K562 (cell line): ENCODE measurements around the gene ZNF629. TPM values are rescaled to one million over a fixed set of nuclear protein-coding genes. Genes with fewer than 3 reads are reported as not detected.

Experiments
- CBFB ChIP-seq: sonication (generic); formaldehyde crosslinking; IDR thresholded peaks from 2 replicates; pipeline ENCODE4 v1.4.0; 2020; ENCODE audit warnings: mild to moderate bottlenecking, missing genetic modification reagents
- CC2D1A ChIP-seq: fragments of 450-650 bp; IDR thresholded peaks from 2 replicates; pipeline ENCODE4 v1.6.1; 2017; ENCODE audit warnings: mild to moderate bottlenecking
- DMBX1 ChIP-seq: fragments of 250-450 bp; sonication (Bioruptor Pico); IDR thresholded peaks from 2 replicates; pipeline ENCODE4 v1.8.0; 2022; ENCODE audit warnings: inconsistent platforms, mild to moderate bottlenecking, moderate library complexity, borderline replicate concordance
- ESRRA ChIP-seq: fragments of 450-650 bp; IDR thresholded peaks from 2 replicates; pipeline ENCODE4 v1.6.1; 2014; ENCODE audit warnings: low read depth, mild to moderate bottlenecking, moderate library complexity, borderline replicate concordance
- FOXM1 ChIP-seq, 2 experiments: fragments of 450-650 bp in 1 of 2; sonication (generic) in 1 of 2; formaldehyde crosslinking in 1 of 2; IDR thresholded peaks; 2 replicates each; pipeline versions ENCODE4 v1.6.1 to v1.9.0; 2017 to 2022; ENCODE audit warnings: low read depth in 2 of 2, mild to moderate bottlenecking in 2 of 2, missing genetic modification reagents in 1 of 2, moderate library complexity in 1 of 2
- IRF2 ChIP-seq: sonication (generic); formaldehyde crosslinking; IDR thresholded peaks from 2 replicates; pipeline ENCODE4 v1.8.1; 2022; ENCODE audit warnings: mild to moderate bottlenecking, missing genetic modification reagents
- KLF1 ChIP-seq: fragments of 450-650 bp; IDR thresholded peaks from 2 replicates; pipeline ENCODE4 v1.6.1; 2016; ENCODE audit warnings: missing genetic modification characterization, missing compliant biosample characterization
- MCM2 ChIP-seq: fragments of 450-650 bp; IDR thresholded peaks from 2 replicates; pipeline ENCODE4 v1.6.1; 2017; ENCODE audit warnings: low read depth, mild to moderate bottlenecking
- MCM7 ChIP-seq, 2 experiments: fragments of 450-650 bp; IDR thresholded peaks; 2 replicates each; pipeline ENCODE4 v1.6.1; 2016 to 2018
- MTF1 ChIP-seq: fragments of 250-450 bp; sonication (Bioruptor Pico); IDR thresholded peaks from 2 replicates; pipeline ENCODE4 v1.9.0; 2021; ENCODE audit warnings: moderate library complexity, mild to moderate bottlenecking, inconsistent platforms, borderline replicate concordance
- NFYB ChIP-seq: IDR thresholded peaks from 2 replicates; pipeline ENCODE4 v1.6.1; 2011; ENCODE audit warnings: mild to moderate bottlenecking, moderate library complexity; ENCODE audit not compliant: insufficient read length; ENCODE audit errors: extremely low read depth
- NRF1 ChIP-seq, 2 experiments: fragments of 450-650 bp; IDR thresholded peaks in 1 of 2; conservative IDR thresholded peaks in 1 of 2; 2 replicates each; pipeline ENCODE4 v1.6.1; 2014; ENCODE audit warnings: mild to moderate bottlenecking in 2 of 2
- PCBP2 ChIP-seq: fragments of 200-400 bp; formaldehyde crosslinking; IDR thresholded peaks from 2 replicates; pipeline ENCODE4 v1.6.1; 2018; ENCODE audit warnings: low read length, low read depth, mild to moderate bottlenecking, moderate library complexity; ENCODE audit not compliant: poor library complexity, severe bottlenecking
- POLR2B ChIP-seq: fragments of 450-650 bp; IDR thresholded peaks from 2 replicates; pipeline ENCODE4 v1.6.1; 2018; ENCODE audit warnings: low read depth; ENCODE audit not compliant: partially characterized antibody
- SIRT6 ChIP-seq: IDR thresholded peaks from one replicate; pipeline ENCODE4 v1.6.1; 2012; ENCODE audit warnings: low read depth, mild to moderate bottlenecking, control low read depth, inconsistent platforms, low read length, moderate library complexity
- SIX5 ChIP-seq, 2 experiments: IDR thresholded peaks; 2 replicates each; pipeline ENCODE4 v1.6.1; 2011; ENCODE audit warnings: low read length in 2 of 2, borderline replicate concordance in 1 of 2, low read depth in 1 of 2, mild to moderate bottlenecking in 1 of 2, moderate library complexity in 1 of 2; ENCODE audit not compliant: insufficient read depth in 1 of 2
- SP2 ChIP-seq: IDR thresholded peaks from 2 replicates; pipeline ENCODE4 v1.6.1; 2011; ENCODE audit warnings: mild to moderate bottlenecking, low read depth, low read length, moderate library complexity; ENCODE audit not compliant: poor library complexity, severe bottlenecking; ENCODE audit errors: extremely low read depth
- STAG1 ChIP-seq: sonication (generic); formaldehyde crosslinking; IDR thresholded peaks from 2 replicates; pipeline ENCODE4 v1.5.0; 2020; ENCODE audit warnings: missing genetic modification reagents, borderline replicate concordance
- ZNF24 ChIP-seq: fragments of 450-650 bp; IDR thresholded peaks from 2 replicates; pipeline ENCODE4 v1.6.1; 2016
- ZNF384 ChIP-seq: IDR thresholded peaks from 2 replicates; pipeline ENCODE4 v1.6.1; 2012; ENCODE audit warnings: low read depth, low read length, improper control_type of control experiment
- ZNF445 ChIP-seq: fragments of 250-450 bp; sonication (Bioruptor Pico); IDR thresholded peaks from 2 replicates; pipeline ENCODE4 v1.4.0; 2020; ENCODE audit warnings: low read depth, mild to moderate bottlenecking, moderate library complexity
- ZNF695 ChIP-seq: fragments of 450-650 bp; formaldehyde crosslinking; IDR thresholded peaks from 2 replicates; pipeline ENCODE4 v1.4.0; 2020; ENCODE audit warnings: mild to moderate bottlenecking, moderate library complexity
- polyA plus RNA-seq, 8 experiments: library from polyadenylated mRNA; depleted of rRNA in 4 of 8; stranded (reverse) in 5 of 8; unstranded in 3 of 8; fragments of >200 nt; fragmentation: Nextera tagmentation in 2 of 8; fragmentation: Illumina TruSeq in 1 of 8; extraction: Ambion mirVana in 2 of 8; extraction: Trizol in 1 of 8; gene quantifications; 2 replicates each; pipeline versions ENCODE4 v1.2.1 to v1.2.3, GENCODE V29; 2011 to 2014; ENCODE audit warnings: inconsistent platforms in 1 of 8, missing spikeins in 1 of 8
- total RNA-seq, 7 experiments: library from RNA; depleted of rRNA in 6 of 7; stranded (reverse); fragments of >200 nt in 6 of 7; fragmentation: Illumina TruSeq in 2 of 7; extraction: Trizol in 2 of 7; gene quantifications; 2 replicates each; pipeline versions ENCODE4 v1.2.1 to v1.2.3, GENCODE V29; 2011 to 2021; ENCODE audit warnings: low replicate concordance in 1 of 7
- TF ChIP-seq, protein P1 (sequence below): sonication (generic); formaldehyde crosslinking; IDR thresholded peaks from 2 replicates; pipeline ENCODE4 v1.8.0; 2022; ENCODE audit warnings: missing genetic modification reagents, mild to moderate bottlenecking, borderline replicate concordance
- TF ChIP-seq, protein P2 (sequence below): fragments of 250-450 bp; sonication (Bioruptor Pico); IDR thresholded peaks from 2 replicates; pipeline ENCODE4 v1.9.0; 2021; ENCODE audit warnings: mild to moderate bottlenecking
- TF ChIP-seq, protein P3 (sequence below): sonication (generic); formaldehyde crosslinking; IDR thresholded peaks from 2 replicates; pipeline ENCODE4 v1.8.1; 2023; ENCODE audit warnings: mild to moderate bottlenecking, missing genetic modification reagents

The ZNF629 gene
- total and polyA plus RNA-seq, 9 of the 15 experiments (the other 6 are each of a cell fraction or from before 2014, with no cell fraction given): 0.44 to 18.8 (median 7.4) TPM

DNA sequence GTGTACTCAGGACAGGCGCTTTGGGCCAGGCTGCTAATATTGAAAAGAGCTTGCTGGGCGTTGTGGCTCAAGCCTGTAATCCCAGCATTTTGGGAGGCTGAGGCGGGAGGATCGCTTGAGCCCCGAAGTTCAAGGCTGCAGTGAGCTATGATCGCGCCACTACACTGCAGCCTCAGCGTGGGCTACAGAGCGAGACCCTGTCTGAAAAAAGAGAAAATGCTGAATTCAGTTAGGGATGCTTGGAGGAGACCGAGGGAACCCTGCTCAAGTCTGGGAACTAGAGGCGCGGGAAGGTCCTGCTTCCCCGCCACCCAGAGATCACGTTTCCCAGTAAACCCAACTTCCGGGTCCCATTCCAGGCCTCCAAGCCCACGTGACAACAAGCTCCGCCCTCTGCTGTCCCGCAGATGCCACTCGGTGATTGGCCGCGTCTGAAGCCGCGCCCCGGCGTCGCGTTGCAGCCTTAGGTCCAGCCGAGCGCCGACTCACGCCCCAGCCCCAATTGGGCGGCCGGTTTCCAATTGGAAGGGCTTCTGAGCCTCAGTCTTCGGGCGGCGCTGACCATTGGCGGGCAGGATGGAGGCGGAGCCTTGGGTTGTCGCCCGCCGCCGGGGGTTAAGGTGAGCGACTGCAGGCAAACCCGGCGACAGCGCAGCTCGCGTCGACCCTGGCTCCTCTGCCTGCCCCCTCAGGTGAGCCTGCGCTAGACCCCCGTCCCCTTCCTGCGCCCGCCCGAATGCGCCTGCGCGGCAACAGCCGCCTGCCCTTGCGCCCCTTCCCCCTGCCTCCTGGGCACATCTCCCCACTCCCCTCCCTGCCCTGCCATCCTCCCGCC lies 39.0 kb downstream of the ZNF629 start, which contains the start of gene PHKG2 (continued):
- TF ChIP-seq, protein P1, sequence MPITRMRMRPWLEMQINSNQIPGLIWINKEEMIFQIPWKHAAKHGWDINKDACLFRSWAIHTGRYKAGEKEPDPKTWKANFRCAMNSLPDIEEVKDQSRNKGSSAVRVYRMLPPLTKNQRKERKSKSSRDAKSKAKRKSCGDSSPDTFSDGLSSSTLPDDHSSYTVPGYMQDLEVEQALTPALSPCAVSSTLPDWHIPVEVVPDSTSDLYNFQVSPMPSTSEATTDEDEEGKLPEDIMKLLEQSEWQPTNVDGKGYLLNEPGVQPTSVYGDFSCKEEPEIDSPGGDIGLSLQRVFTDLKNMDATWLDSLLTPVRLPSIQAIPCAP (CRISPR knock-in tag): no peak
- TF ChIP-seq PCBP2 (no peak), FOXM1 (IDR thresholded peaks at IDR 0.05; ENCODE audit: low read depth) (no peak), FOXM1 (CRISPR knock-in tag; IDR thresholded peaks at IDR 0.05; ENCODE audit: low read depth) (0 out of 2 replicates have a peak, but pooled peaks have one; percentile 63), STAG1 (CRISPR knock-in tag) (no peak), ZNF695 (no peak), MCM7 (IDR thresholded peaks at IDR 0.05) (no peak), DMBX1 (CRISPR knock-in tag) (0 out of 2 replicates have a peak, but pooled peaks have one; percentile 27), ESRRA (peak; percentile 43; the same call in 1 of the 2 replicates), ZNF384 (no peak), SIRT6 (no peak), MCM2 (no peak), MTF1 (CRISPR knock-in tag) (no peak), IRF2 (CRISPR knock-in tag) (no peak), POLR2B (peak; percentile 67), NFYB (peak; percentile 69), SIX5 (IDR thresholded peaks at IDR 0.05; ENCODE audit: borderline replicate concordance in 1 of 2, insufficient read depth in 1 of 2, low read depth in 1 of 2, low read length in 2 of 2) (no peak), CBFB (CRISPR knock-in tag) (no peak), CC2D1A (no peak), ZNF445 (CRISPR knock-in tag) (no peak), KLF1 (tag) (peak; percentile 53; the same call in 1 of the 2 replicates), NRF1 (conservative IDR thresholded peaks at IDR 0.05 in 1 of 2, IDR thresholded peaks at IDR 0.05 in 1 of 2) (peak; percentile 90 to 92), SP2 (no peak), ZNF24 (no peak)
- TF ChIP-seq, protein P2, sequence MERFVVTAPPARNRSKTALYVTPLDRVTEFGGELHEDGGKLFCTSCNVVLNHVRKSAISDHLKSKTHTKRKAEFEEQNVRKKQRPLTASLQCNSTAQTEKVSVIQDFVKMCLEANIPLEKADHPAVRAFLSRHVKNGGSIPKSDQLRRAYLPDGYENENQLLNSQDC (CRISPR knock-in tag): 0 out of 2 replicates have a peak, but pooled peaks have one; percentile 56
- TF ChIP-seq, protein P3, sequence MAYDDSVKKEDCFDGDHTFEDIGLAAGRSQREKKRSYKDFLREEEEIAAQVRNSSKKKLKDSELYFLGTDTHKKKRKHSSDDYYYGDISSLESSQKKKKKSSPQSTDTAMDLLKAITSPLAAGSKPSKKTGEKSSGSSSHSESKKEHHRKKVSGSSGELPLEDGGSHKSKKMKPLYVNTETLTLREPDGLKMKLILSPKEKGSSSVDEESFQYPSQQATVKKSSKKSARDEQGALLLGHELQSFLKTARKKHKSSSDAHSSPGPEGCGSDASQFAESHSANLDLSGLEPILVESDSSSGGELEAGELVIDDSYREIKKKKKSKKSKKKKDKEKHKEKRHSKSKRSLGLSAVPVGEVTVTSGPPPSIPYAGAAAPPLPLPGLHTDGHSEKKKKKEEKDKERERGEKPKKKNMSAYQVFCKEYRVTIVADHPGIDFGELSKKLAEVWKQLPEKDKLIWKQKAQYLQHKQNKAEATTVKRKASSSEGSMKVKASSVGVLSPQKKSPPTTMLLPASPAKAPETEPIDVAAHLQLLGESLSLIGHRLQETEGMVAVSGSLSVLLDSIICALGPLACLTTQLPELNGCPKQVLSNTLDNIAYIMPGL: no peak
